SJCRH30 (cell line): Measurements from ENCODE around the gene NAGK. TPM values are rescaled to one million over a fixed set of nuclear protein-coding genes. Genes with fewer than 3 reads are reported as not detected.

Experiments used
- DNase-seq, 2 experiments: peaks; one replicate each; pipeline ENCODE4 v3.0.0-alpha.2; 2015 to 2020
- H3K27ac ChIP-seq: fragments of 250-450 bp; sonication (Bioruptor Pico); 2 replicates; pipeline ENCODE4 v1.5.1; 2020; ENCODE audit warnings: mild to moderate bottlenecking, moderate library complexity
- H3K27me3 ChIP-seq: fragments of 250-450 bp; sonication (Bioruptor Pico); 2 replicates; pipeline ENCODE4 v1.5.1; 2020; ENCODE audit warnings: mild to moderate bottlenecking, moderate library complexity
- H3K36me3 ChIP-seq: fragments of 250-450 bp; sonication (Bioruptor Pico); 2 replicates; pipeline ENCODE4 v1.5.1; 2020; ENCODE audit warnings: mild to moderate bottlenecking, moderate library complexity
- H3K4me1 ChIP-seq: fragments of 250-450 bp; sonication (Bioruptor Pico); 2 replicates; pipeline ENCODE4 v1.5.1; 2020; ENCODE audit warnings: mild to moderate bottlenecking, moderate library complexity
- H3K4me3 ChIP-seq: fragments of 250-450 bp; sonication (Bioruptor Pico); 2 replicates; pipeline ENCODE4 v1.5.1; 2020; ENCODE audit warnings: mild to moderate bottlenecking, moderate library complexity
- H3K9me3 ChIP-seq: fragments of 250-450 bp; sonication (Bioruptor Pico); replicated peaks from 2 replicates; pipeline ENCODE4 v1.5.1; 2020; ENCODE audit warnings: mild to moderate bottlenecking, moderate library complexity
- total RNA-seq: library from RNA; depleted of rRNA; stranded (reverse); fragments of >200 nt; shearing (Covaris generic); gene quantifications from 2 replicates; pipeline ENCODE4 v1.2.3, GENCODE V29; 2014; rRNA removed

NAGK gene
- total RNA-seq, 1 experiment from 2014 or later: 46.8 TPM

DNA sequence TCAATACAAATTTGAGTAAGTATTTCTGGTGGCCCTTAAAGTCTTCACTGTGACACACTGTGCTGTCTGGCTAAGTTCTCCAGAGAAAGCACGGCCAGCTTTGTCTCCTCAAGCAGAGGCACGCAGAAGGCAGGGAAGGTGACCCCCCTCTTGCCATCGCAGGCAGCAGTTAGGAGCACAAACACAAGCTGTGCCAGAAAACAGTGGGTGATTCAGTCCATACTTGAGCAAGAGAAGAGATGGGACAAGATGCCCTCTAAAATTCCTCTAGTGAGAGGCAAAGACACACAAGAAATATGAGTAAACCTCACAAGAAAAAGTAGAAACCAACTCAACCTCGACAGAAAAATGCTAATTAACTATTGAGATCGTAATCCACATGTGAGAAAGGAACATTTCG, 51.7 kb downstream of the NAGK start:
- H3K27ac ChIP-seq: no peak overlapping the region
- DNase-seq: no peak
- no peaks in the 10 kb centered on the region for H3K4me1 ChIP-seq

DNA sequence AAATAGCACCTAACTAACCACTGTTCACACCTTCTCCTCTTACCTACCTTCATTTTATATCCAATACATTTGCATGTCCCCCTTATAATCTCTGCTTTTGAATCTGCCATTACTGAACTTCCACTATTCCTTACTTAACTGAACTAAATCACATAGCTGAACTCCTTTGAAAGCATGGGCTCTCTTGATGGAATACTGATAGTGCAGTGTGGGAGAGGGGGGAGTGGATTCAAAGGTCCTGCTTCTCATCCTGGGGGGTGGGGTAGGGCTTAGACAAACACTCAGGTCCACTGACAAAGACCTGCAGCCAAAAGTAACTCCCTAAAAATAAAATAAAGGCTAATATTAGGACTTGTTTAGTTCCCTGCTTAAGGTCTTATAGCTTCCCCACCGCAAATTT, 53.0 kb downstream of the NAGK start:
- Histone ChIP-seq H3K36me3 (peaks cover 7% of the 10 kb centered on the region; the same call in 1 of the 2 replicates), H3K9me3 (no peaks in the 10 kb centered on the region), H3K27ac (no peak overlapping the region), H3K27me3 (no peaks in the 10 kb centered on the region), H3K4me1 (no peaks in the 10 kb centered on the region), H3K4me3 (no peak overlapping the region)
- no peak for DNase-seq

More for the DNA sequence above, 51.7 kb downstream of the NAGK start:
- H3K36me3 ChIP-seq: peaks cover 7% of the 10 kb centered on the region; the same call in 1 of the 2 replicates
- no peaks in the 10 kb centered on the region for H3K9me3 ChIP-seq
- H3K4me3 ChIP-seq: no peak overlapping the region
- H3K27me3 ChIP-seq: no peaks in the 10 kb centered on the region

DNA sequence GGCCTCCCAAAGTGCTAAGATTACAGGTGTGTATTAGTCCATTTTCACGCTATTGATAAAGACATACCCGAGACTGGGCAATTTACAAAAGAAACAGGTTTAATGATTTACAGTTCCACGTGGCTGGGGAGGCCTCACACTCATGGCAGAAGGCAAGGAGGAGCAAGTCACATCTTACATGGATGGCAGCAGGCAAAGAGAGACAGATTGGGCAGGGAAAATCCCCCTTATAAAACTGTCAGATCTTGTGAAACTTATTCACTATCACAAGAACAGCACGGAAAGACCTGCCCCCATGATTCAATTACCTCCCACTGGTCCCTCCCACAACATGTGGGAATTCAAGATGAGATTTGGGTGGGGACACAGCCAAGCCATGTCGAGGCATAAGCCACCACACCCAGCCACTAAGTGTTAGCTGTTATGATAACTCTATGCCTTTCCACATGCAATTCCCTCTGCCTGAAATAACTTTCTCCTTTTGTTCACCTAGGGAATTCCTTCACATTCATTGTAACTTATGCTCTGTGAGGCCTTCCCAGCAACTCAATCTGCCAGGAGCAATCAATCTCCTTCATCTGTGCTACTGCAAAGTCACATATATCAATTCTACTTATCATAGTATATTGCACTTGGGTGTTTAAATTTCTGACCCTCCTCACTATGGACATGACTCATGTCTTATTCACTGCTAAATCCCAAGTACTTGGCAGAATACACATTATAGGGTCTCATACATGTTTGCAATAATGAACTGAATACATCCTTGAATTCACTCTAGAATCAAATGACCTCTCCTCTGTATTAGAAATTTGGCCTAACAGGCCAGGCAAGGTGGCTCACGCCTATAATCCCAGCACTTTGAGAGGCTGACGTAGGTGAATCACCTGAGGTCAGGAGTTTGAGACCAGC, 54.2 kb downstream of the NAGK start:
- DNase-seq: no peak
- H3K4me1 ChIP-seq: no peaks in the 10 kb centered on the region
- no peak overlapping the region for H3K27ac ChIP-seq
- H3K36me3 ChIP-seq: peaks cover 7% of the 10 kb centered on the region; the same call in 1 of the 2 replicates
- H3K4me3 ChIP-seq: no peak overlapping the region
- no peaks in the 10 kb centered on the region for H3K27me3 ChIP-seq
- no peaks in the 10 kb centered on the region for H3K9me3 ChIP-seq

DNA sequence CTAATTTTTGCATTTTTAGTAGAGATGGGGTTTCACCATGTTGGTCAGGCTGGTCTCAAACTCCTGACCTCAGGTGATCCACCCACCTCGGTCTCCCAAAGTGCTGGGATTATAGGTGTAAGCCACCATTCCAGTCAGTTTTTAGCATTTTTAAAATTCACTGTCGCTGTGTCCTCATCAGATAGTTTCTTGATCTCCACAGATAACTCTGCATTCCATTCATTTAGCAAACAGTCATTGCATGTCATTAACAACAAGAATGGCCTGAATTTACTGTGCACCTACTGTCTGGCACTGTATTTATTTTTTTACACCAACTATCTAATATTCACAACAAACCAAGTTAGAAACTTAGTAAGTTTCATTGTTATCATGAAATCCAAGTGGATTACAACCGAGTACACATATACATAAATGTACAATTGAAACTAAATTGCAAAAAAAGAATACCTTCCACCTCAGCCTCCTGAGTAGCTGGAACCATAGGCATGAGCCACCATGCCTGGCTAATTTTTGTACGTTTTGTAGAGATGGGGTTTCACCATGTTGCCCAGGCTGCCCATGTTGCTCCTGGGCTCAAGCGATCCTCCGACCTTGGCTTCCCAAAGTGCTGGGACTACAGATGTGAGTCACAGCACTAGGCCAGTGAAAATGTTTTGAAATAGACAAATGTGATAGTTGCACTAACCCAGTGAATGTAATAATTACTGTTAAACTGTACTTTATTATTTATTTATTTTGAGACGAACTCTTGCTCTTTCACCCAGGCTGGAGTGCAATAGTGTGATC, 57.3 kb downstream of the NAGK start:
- Histone ChIP-seq H3K9me3 (no peaks in the 10 kb centered on the region), H3K4me3 (no peak overlapping the region), H3K27me3 (no peaks in the 10 kb centered on the region), H3K4me1 (no peaks in the 10 kb centered on the region), H3K36me3 (peaks cover 9% of the 10 kb centered on the region; the same call in 1 of the 2 replicates), H3K27ac (no peak overlapping the region)
- DNase-seq: no peak

DNA sequence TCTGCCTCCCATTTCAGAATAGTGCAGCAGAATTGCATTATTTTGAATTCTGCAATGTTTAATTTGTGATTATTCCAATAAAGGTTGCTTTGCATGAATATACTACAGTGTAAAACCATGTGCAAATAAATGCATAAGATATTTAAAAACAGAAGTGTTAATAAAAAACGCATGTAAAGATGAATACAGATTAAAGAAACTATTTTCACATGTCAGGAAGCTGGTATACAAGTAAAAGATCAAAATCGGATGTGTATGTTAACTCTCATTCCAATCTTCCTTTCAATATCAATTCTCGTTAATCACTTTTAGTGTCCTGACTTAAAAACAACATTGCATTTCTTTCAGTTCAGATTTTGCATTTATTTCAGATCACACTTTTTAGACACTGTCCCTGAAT, 58.5 kb downstream of the NAGK start:
- H3K36me3 ChIP-seq: peaks cover 9% of the 10 kb centered on the region; the same call in 1 of the 2 replicates
- no peak overlapping the region for H3K27ac ChIP-seq
- peaks cover 4% of the 10 kb centered on the region for H3K4me1 ChIP-seq
- no peaks in the 10 kb centered on the region for H3K27me3 ChIP-seq
- no peak overlapping the region for H3K4me3 ChIP-seq
- DNase-seq: no peak
- no peaks in the 10 kb centered on the region for H3K9me3 ChIP-seq

Other genes with a start within 250 kb of the NAGK start
- gene CLEC4F, start 248.0 kb upstream of the NAGK start, total RNA-seq: not detected in 2 replicates
- gene CD207, start 232.8 kb upstream of the NAGK start, total RNA-seq: 0.08 TPM in 1 of 2 replicates, not detected in the other
- 7.3 and 9.2 TPM in 2 replicates for gene VAX2, start 168.1 kb upstream of the NAGK start, total RNA-seq
- gene ATP6V1B1, start 132.7 kb upstream of the NAGK start, total RNA-seq: 1.6 and 2.0 TPM in 2 replicates
- 0.36 TPM in 1 of 2 replicates, not detected in the other for gene ANKRD53, start 90.0 kb upstream of the NAGK start, total RNA-seq
- 85.3 and 90.9 TPM in 2 replicates for gene TEX261, start 73.8 kb upstream of the NAGK start, total RNA-seq
- gene MCEE, start 61.6 kb downstream of the NAGK start, total RNA-seq: 11.5 and 12.7 TPM in 2 replicates
- 61.1 and 71.0 TPM in 2 replicates for gene MPHOSPH10, start 62.0 kb downstream of the NAGK start, total RNA-seq
- 2.8 and 3.1 TPM in 2 replicates for gene PAIP2B, start 158.5 kb downstream of the NAGK start, total RNA-seq